ENCODE measurements around the gene COL25A1. TPM values are rescaled to one million over a fixed set of nuclear protein-coding genes. Genes with fewer than 3 reads are reported as not detected.

COL25A1 gene
- total RNA-seq, 2 experiments from 2014 or later: not detected

DNA sequence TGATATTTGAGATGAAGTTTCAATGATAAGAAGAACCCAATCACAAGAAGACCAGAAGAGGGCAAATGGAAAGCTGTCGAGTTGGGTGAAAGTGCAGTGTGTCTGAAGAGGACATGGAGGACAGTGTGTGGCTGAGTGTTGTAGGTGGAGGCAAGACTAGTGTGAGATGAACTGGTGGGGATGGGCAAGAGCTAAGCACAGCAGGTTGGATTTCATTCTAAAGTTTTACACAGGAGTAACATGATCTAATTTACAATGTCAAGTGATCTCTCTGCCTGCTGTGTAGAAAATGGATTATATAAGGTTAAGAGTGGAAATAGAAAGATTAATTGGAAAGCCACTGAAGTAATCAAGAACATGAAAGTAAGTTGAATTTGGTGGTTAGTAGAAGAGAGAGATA lies 331.0 kb downstream of the COL25A1 start:
- POLR2A ChIA-PET: no interaction called here
- no peak overlapping the region for H3K4me3 Mint-ChIP-seq

GRCh38 chr4:108965472-108966076 lies 336.9 kb downstream of the COL25A1 start:
- H3K27me3 Mint-ChIP-seq: no peaks in the 10 kb centered on the region
- no peaks in the 10 kb centered on the region for H3K9me3 Mint-ChIP-seq
- ChIA-PET CTCF (no interaction called here), POLR2A (no interaction called here)
- no peak overlapping the region for H3K27ac Mint-ChIP-seq
- no peak for DNase-seq
- intact Hi-C loops (cut with micrococcal nuclease): no loop called here
- H3K36me3 Mint-ChIP-seq: no peaks in the 10 kb centered on the region
- no peaks in the 10 kb centered on the region for H3K4me1 Mint-ChIP-seq (ENCODE audit: low read depth)
- no peak overlapping the region for H3K4me3 Mint-ChIP-seq

More for the DNA sequence above, 331.0 kb downstream of the COL25A1 start:
- Mint-ChIP-seq H3K4me1 (ENCODE audit: low read depth) (peaks cover 22% of the 10 kb centered on the region), H3K27me3 (no peaks in the 10 kb centered on the region), H3K36me3 (no peaks in the 10 kb centered on the region), H3K27ac (no peak overlapping the region), H3K9me3 (no peaks in the 10 kb centered on the region)
- DNase-seq: no peak
- intact Hi-C loops (cut with micrococcal nuclease): loop anchor here (5.0 kb wide), 1 partner anchor 846 kb away; the partner anchor contains the start of gene GAR1
- CTCF ChIA-PET: interaction anchor here (0.9 kb wide), 1 partner anchor 322 kb away, joined by 3 read pairs; no protein-coding TSS in a partner anchor

DNA sequence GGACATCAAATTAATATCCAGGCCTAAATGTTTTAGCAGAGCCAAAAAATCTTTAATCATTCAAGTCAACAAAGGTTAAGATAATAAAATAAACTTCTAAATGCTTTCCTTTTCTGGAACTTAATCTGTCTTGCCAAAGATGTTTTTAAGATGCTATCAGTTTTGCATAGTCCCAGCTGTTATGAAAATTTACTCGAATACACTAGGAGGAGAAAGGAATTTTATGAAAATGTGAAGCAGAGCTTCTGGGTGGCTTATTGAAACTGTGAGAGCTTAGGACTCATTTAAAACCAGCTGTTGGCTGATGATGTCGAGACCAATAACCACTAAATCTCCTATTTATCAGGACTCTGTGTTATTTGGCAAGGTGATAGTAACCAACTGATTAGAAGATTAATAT lies 337.4 kb downstream of the COL25A1 start:
- POLR2A ChIA-PET: no interaction called here

GRCh38 chr4:108963910-108964309 lies 338.5 kb downstream of the COL25A1 start:
- CTCF ChIA-PET: no interaction called here
- no peak for DNase-seq
- H3K4me3 Mint-ChIP-seq: no peak overlapping the region
- intact Hi-C loops (cut with micrococcal nuclease): no loop called here
- no peaks in the 10 kb centered on the region for H3K36me3 Mint-ChIP-seq
- H3K27ac Mint-ChIP-seq: no peak overlapping the region
- no peaks in the 10 kb centered on the region for H3K9me3 Mint-ChIP-seq
- no peaks in the 10 kb centered on the region for H3K4me1 Mint-ChIP-seq (ENCODE audit: low read depth)
- H3K27me3 Mint-ChIP-seq: peaks cover 3% of the 10 kb centered on the region
- POLR2A ChIA-PET: no interaction called here

More for the DNA sequence above, 337.4 kb downstream of the COL25A1 start:
- no peaks in the 10 kb centered on the region for H3K27me3 Mint-ChIP-seq
- H3K4me1 Mint-ChIP-seq (ENCODE audit: low read depth): no peaks in the 10 kb centered on the region
- H3K36me3 Mint-ChIP-seq: no peaks in the 10 kb centered on the region
- no peak overlapping the region for H3K27ac Mint-ChIP-seq
- no peaks in the 10 kb centered on the region for H3K9me3 Mint-ChIP-seq
- CTCF ChIA-PET: no interaction called here
- DNase-seq: no peak
- no peak overlapping the region for H3K4me3 Mint-ChIP-seq
- intact Hi-C loops (cut with micrococcal nuclease): no loop called here

DNA sequence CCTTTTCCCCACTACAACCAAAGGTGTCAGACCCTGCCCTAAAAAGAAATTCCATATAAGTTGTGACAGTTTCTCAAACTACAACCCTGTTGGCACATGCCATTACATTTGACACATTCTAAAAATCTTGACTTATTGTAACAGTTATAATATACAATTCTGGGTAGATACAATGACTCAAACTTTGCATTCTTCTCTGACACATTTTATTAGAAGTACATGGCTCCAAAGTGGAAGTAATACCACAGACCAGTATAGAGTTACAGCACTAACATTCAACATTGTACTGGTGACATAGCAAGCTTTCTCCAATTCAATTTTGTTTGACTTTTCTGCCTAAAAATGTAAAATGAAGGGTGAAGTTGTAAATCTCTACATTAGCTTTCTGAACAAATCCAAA lies 343.0 kb downstream of the COL25A1 start:
- Mint-ChIP-seq H3K36me3 (no peaks in the 10 kb centered on the region), H3K27me3 (peaks cover 7% of the 10 kb centered on the region), H3K9me3 (no peaks in the 10 kb centered on the region), H3K4me1 (ENCODE audit: low read depth) (no peaks in the 10 kb centered on the region), H3K27ac (no peak overlapping the region), H3K4me3 (no peak overlapping the region)
- DNase-seq: no peak
- intact Hi-C loops (cut with micrococcal nuclease): no loop called here
- ChIA-PET CTCF (no interaction called here), POLR2A (no interaction called here)

DNA sequence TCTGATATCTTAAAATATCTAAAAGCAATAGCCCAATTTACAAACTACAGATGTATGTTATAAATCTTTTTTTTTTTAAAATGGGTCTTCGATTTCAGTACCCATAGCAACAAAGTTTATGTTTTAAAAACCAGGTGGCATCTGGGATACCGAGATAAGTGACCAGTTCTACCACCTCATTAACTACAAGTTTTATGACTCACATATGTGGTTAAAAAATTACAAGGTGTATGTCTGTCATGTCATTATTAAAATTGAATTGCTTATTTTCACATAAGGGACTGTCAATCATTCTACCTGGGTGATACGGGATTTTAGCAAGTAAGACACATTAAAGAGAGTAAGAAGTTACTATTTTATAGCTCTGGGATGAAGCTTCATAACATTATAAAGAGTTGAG lies 347.6 kb downstream of the COL25A1 start:
- POLR2A ChIA-PET: no interaction called here
- no peak for DNase-seq
- no peaks in the 10 kb centered on the region for H3K4me1 Mint-ChIP-seq (ENCODE audit: low read depth)
- H3K27ac Mint-ChIP-seq: no peak overlapping the region
- H3K27me3 Mint-ChIP-seq: peaks cover 10% of the 10 kb centered on the region
- no peak overlapping the region for H3K4me3 Mint-ChIP-seq
- no peaks in the 10 kb centered on the region for H3K36me3 Mint-ChIP-seq
- H3K9me3 Mint-ChIP-seq: no peaks in the 10 kb centered on the region
- intact Hi-C loops (cut with micrococcal nuclease): no loop called here
- CTCF ChIA-PET: interaction anchor here (0.6 kb wide), 1 partner anchor 54 kb away, joined by 4 read pairs; no protein-coding TSS in a partner anchor

DNA sequence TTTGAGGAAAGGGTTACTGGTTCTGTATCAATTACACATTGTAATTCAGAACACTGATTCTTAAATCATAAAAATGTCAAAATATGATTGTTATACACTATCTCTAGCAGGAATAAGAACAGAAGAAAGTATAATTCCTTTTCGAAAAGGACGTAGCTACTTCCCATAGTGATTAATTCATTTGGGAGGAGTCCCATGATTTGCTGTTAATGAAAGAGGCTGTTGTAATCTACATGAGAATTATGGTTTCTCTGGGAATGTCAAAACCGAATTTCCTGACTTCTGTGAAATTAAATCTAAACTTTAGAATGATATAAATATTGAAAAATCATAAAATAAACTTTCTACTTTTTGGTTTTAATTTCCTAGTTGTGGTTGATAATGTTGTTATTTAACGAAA lies 348.5 kb downstream of the COL25A1 start:
- no peaks in the 10 kb centered on the region for H3K36me3 Mint-ChIP-seq
- POLR2A ChIA-PET: no interaction called here
- DNase-seq: no peak
- intact Hi-C loops (cut with micrococcal nuclease): no loop called here
- H3K27ac Mint-ChIP-seq: no peak overlapping the region
- peaks cover 7% of the 10 kb centered on the region for H3K27me3 Mint-ChIP-seq
- H3K9me3 Mint-ChIP-seq: no peaks in the 10 kb centered on the region
- no peaks in the 10 kb centered on the region for H3K4me1 Mint-ChIP-seq (ENCODE audit: low read depth)
- no peak overlapping the region for H3K4me3 Mint-ChIP-seq
- CTCF ChIA-PET: no interaction called here

- ChIA-PET CTCF (no interaction called here), POLR2A (no interaction called here)
- H3K27ac Mint-ChIP-seq: no peak overlapping the region
- intact Hi-C loops (cut with micrococcal nuclease): no loop called here
- H3K9me3 Mint-ChIP-seq: no peaks in the 10 kb centered on the region
- no peak overlapping the region for H3K4me3 Mint-ChIP-seq
- H3K27me3 Mint-ChIP-seq: peaks cover 5% of the 10 kb centered on the region
- no peaks in the 10 kb centered on the region for H3K36me3 Mint-ChIP-seq
- DNase-seq: no peak
- H3K4me1 Mint-ChIP-seq (ENCODE audit: low read depth): no peaks in the 10 kb centered on the region
Observed at GRCh38 chr4:108950158-108950915, 352.1 kb downstream of the COL25A1 start.

DNA sequence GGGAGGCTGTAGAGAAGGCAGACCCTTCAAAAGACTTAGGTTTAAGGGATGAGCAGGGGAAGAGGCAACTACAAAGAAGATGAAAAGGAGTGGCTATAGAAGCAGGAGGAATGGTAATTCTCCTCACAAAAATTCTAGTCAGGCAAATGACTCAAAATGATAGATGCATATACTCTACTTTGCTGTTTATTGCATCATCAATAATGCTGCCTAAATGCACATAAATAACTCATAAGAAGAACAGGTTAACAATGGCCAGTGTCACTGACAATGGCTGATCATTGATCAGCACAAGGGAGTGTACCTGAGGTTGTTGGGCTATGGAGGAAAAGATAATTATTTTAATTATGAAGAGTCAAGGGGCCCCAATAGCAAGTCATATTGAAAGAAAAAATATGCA lies 354.9 kb downstream of the COL25A1 start:
- Mint-ChIP-seq H3K9me3 (no peaks in the 10 kb centered on the region), H3K4me1 (ENCODE audit: low read depth) (no peaks in the 10 kb centered on the region), H3K4me3 (no peak overlapping the region), H3K36me3 (no peaks in the 10 kb centered on the region), H3K27me3 (peaks cover 3% of the 10 kb centered on the region), H3K27ac (no peak overlapping the region)
- intact Hi-C loops (cut with micrococcal nuclease): no loop called here
- no peak for DNase-seq
- POLR2A ChIA-PET: no interaction called here
- CTCF ChIA-PET: no interaction called here

DNA sequence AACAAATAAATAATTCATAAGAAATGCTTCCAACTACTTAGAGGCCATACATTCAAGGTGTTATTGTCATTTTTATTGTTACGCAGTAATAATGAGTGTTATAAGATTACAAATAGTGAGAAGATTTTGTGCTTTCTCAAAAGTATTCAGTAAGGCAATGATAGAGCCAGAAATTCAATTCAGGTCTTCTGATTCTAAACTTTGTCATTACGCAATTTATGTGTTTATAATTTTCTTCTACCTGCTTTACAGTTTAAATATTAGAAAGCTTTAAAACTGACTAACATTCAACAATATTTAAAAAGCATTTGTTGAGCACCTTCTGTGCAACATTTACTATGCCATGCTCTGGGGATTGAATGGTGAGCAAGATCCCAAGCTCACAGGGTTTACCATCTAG lies 356.2 kb downstream of the COL25A1 start:
- Mint-ChIP-seq H3K9me3 (no peaks in the 10 kb centered on the region), H3K36me3 (no peaks in the 10 kb centered on the region), H3K27me3 (peaks cover 3% of the 10 kb centered on the region), H3K4me1 (ENCODE audit: low read depth) (no peaks in the 10 kb centered on the region), H3K4me3 (no peak overlapping the region), H3K27ac (no peak overlapping the region)
- intact Hi-C loops (cut with micrococcal nuclease): no loop called here
- ChIA-PET POLR2A (no interaction called here), CTCF (no interaction called here)
- no peak for DNase-seq

- no peak overlapping the region for H3K27ac Mint-ChIP-seq
- H3K9me3 Mint-ChIP-seq: no peaks in the 10 kb centered on the region
- intact Hi-C loops (cut with micrococcal nuclease): no loop called here
- H3K4me1 Mint-ChIP-seq (ENCODE audit: low read depth): no peaks in the 10 kb centered on the region
- CTCF ChIA-PET: interaction anchor here (1.2 kb wide), 1 partner anchor 19 kb away, joined by 3 read pairs; no protein-coding TSS in a partner anchor
- POLR2A ChIA-PET: no interaction called here
- no peaks in the 10 kb centered on the region for H3K27me3 Mint-ChIP-seq
- no peaks in the 10 kb centered on the region for H3K36me3 Mint-ChIP-seq
- no peak for DNase-seq
- H3K4me3 Mint-ChIP-seq: no peak overlapping the region
Observed at GRCh38 chr4:108943976-108944591, 358.4 kb downstream of the COL25A1 start.

DNA sequence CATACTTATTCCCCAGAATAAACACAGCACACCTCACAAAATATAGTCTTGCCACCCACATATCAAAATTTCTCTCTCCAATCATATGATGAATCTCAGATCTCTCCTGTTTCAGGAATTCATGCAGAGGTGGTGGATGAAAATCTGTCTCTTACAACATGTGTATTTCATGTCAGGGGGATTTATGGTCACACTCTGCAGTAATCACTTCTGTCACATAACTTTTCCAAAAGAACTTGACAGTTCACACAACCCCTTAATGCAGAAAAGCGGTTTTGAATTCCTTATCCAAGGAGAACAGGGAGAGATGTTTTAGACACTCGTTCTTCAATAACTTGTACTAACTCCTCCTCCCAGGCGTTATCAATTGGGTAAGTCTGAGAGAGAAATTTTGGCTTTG lies 359.1 kb downstream of the COL25A1 start:
- Mint-ChIP-seq H3K27me3 (no peaks in the 10 kb centered on the region), H3K4me1 (ENCODE audit: low read depth) (no peaks in the 10 kb centered on the region), H3K4me3 (no peak overlapping the region), H3K36me3 (no peaks in the 10 kb centered on the region), H3K27ac (no peak overlapping the region), H3K9me3 (no peaks in the 10 kb centered on the region)
- CTCF ChIA-PET: no interaction called here
- POLR2A ChIA-PET: no interaction called here
- DNase-seq: no peak
- intact Hi-C loops (cut with micrococcal nuclease): no loop called here

Measured in activated CD4-positive, alpha-beta memory T cell treated with anti-CD3 and anti-CD28 coated beads for 36 hours (primary cell).